Measurements from ENCODE around the gene CAVIN2.

Gene CAVIN2

DNA sequence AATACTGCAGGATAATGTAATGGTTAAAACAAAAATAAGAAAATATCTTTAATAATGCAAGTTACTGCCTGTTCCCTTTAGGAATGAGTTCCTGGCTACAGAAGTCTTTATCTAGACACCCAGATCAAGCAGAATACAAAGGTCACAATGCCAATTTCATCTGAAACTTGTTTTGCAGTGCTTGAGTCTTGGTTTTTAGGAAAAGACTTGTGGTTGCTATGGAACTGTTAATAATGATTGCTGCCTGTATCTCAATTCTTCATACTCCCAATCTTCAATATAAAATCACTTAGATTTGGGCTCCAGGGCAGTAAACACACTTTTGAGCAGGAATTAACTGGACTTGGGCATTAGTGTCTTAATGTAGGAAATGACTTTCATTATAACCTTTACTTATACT lies 14.2 kb downstream of the CAVIN2 start:
- TF ChIP-seq, protein P1, sequence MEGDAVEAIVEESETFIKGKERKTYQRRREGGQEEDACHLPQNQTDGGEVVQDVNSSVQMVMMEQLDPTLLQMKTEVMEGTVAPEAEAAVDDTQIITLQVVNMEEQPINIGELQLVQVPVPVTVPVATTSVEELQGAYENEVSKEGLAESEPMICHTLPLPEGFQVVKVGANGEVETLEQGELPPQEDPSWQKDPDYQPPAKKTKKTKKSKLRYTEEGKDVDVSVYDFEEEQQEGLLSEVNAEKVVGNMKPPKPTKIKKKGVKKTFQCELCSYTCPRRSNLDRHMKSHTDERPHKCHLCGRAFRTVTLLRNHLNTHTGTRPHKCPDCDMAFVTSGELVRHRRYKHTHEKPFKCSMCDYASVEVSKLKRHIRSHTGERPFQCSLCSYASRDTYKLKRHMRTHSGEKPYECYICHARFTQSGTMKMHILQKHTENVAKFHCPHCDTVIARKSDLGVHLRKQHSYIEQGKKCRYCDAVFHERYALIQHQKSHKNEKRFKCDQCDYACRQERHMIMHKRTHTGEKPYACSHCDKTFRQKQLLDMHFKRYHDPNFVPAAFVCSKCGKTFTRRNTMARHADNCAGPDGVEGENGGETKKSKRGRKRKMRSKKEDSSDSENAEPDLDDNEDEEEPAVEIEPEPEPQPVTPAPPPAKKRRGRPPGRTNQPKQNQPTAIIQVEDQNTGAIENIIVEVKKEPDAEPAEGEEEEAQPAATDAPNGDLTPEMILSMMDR (IDR thresholded peaks at IDR 0.05; ENCODE audit: low read depth, low read length, poor library complexity, severe bottlenecking): no peak

DNA sequence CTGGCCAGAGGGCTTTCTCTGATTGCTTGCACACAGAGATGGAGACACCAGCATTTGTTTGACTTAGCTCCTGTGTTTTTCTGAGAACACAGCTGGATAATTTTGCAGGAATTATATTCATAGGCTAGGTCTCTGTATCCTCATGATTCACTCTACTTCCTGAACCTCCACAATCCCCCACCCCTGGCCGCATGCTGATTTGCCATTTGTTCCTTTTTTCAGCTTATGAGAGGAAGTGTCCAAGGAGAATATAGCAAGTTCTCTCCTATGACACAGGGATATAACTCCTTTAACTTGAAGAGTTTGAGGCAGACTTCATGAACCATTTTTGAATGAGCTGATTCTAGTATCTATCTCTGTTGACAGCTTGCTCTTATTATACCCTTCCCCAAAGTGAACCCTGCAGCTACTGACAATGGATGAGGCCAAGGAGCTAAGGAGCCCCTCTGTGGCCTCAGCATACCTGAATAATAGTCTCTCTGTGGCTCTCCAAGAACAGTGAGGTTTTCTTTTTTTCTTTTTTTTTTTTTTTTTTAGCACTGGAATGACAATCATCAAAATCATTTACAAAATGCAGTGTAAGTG lies 15.4 kb downstream of the CAVIN2 start:
- H3K4me2 ChIP-seq (ENCODE audit: low read length): no peak overlapping the region
- no peaks in the 10 kb centered on the region for H3K9me3 ChIP-seq (ENCODE audit: control insufficient read depth, insufficient read depth, low read length)
- H3K27ac ChIP-seq (ENCODE audit: low read depth, low read length): no peak overlapping the region
- H3K79me2 ChIP-seq (ENCODE audit: control insufficient read depth, low read length): no peaks in the 10 kb centered on the region
- H4K20me1 ChIP-seq (ENCODE audit: control insufficient read depth, insufficient read depth, low read depth, low read length): no peaks in the 10 kb centered on the region
- H3F3A ChIP-seq (ENCODE audit: control insufficient read depth, insufficient read depth): no peaks in the 10 kb centered on the region
- no peaks in the 10 kb centered on the region for H3K4me1 ChIP-seq (ENCODE audit: control insufficient read depth, low read length)
- H3K9me2 ChIP-seq (replicated peaks; ENCODE audit: control insufficient read depth, low read length): no peaks in the 10 kb centered on the region
- TF ChIP-seq EZH2phosphoT487 (IDR thresholded peaks at IDR 0.05; ENCODE audit: borderline replicate concordance, low read length): no peak
- TF ChIP-seq, protein P1 (IDR thresholded peaks at IDR 0.05; ENCODE audit: low read depth, low read length, poor library complexity, severe bottlenecking): no peak
- H3K27me3 ChIP-seq (ENCODE audit: control insufficient read depth, low read length): no peaks in the 10 kb centered on the region
- H3K4me3 ChIP-seq (ENCODE audit: low read length): no peak overlapping the region
- no peaks in the 10 kb centered on the region for H3K36me3 ChIP-seq (ENCODE audit: control insufficient read depth, low read length)

More for the DNA sequence above, 14.2 kb downstream of the CAVIN2 start:
- no peaks in the 10 kb centered on the region for H3K79me2 ChIP-seq (ENCODE audit: control insufficient read depth, low read length)
- H4K20me1 ChIP-seq (ENCODE audit: control insufficient read depth, insufficient read depth, low read depth, low read length): no peaks in the 10 kb centered on the region
- no peaks in the 10 kb centered on the region for H3K4me1 ChIP-seq (ENCODE audit: control insufficient read depth, low read length)
- H3K36me3 ChIP-seq (ENCODE audit: control insufficient read depth, low read length): no peaks in the 10 kb centered on the region
- no peaks in the 10 kb centered on the region for H3K27me3 ChIP-seq (ENCODE audit: control insufficient read depth, low read length)
- H3K9me3 ChIP-seq (ENCODE audit: control insufficient read depth, insufficient read depth, low read length): no peaks in the 10 kb centered on the region
- no peak overlapping the region for H3K4me2 ChIP-seq (ENCODE audit: low read length)
- H3K27ac ChIP-seq (ENCODE audit: low read depth, low read length): no peak overlapping the region
- H3K4me3 ChIP-seq (ENCODE audit: low read length): no peak overlapping the region
- H3F3A ChIP-seq (ENCODE audit: control insufficient read depth, insufficient read depth): no peaks in the 10 kb centered on the region
- no peaks in the 10 kb centered on the region for H3K9me2 ChIP-seq (replicated peaks; ENCODE audit: control insufficient read depth, low read length)

DNA sequence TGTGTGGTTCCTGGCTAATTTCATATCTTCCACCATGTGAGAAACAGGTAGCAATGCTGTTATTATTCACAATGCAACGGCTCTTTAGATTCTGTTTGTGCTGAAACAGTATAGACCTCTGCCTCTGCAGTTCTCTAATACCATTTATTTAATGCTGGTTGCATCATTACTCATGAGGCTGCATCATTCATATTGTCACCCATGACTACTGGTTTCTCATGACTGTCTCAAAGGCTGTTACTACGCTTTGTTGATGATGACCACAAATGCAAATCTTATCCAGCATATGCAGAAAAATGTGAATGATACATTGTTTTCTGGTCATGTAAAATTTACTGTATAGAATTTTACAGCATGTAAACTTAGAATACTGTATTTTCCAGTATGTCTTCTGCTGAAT lies 22.5 kb downstream of the CAVIN2 start:
- Histone ChIP-seq H3K4me1 (ENCODE audit: control insufficient read depth, low read length) (no peaks in the 10 kb centered on the region), H3K4me3 (ENCODE audit: low read length) (no peak overlapping the region), H3K9me3 (ENCODE audit: control insufficient read depth, insufficient read depth, low read length) (no peaks in the 10 kb centered on the region), H3K36me3 (ENCODE audit: control insufficient read depth, low read length) (no peaks in the 10 kb centered on the region), H3K9me2 (replicated peaks; ENCODE audit: control insufficient read depth, low read length) (no peaks in the 10 kb centered on the region), H3K27me3 (ENCODE audit: control insufficient read depth, low read length) (no peaks in the 10 kb centered on the region), H3F3A (ENCODE audit: control insufficient read depth, insufficient read depth) (no peaks in the 10 kb centered on the region), H3K4me2 (ENCODE audit: low read length) (no peak overlapping the region), H4K20me1 (ENCODE audit: control insufficient read depth, insufficient read depth, low read depth, low read length) (no peaks in the 10 kb centered on the region), H3K27ac (ENCODE audit: low read depth, low read length) (no peak overlapping the region), H3K79me2 (ENCODE audit: control insufficient read depth, low read length) (no peaks in the 10 kb centered on the region)
- TF ChIP-seq EZH2phosphoT487 (IDR thresholded peaks at IDR 0.05; ENCODE audit: borderline replicate concordance, low read length): no peak
- TF ChIP-seq, protein P1 (IDR thresholded peaks at IDR 0.05; ENCODE audit: low read depth, low read length, poor library complexity, severe bottlenecking): no peak
